CD4-positive, alpha-beta T cell (primary cell): ENCODE measurements around the gene SRR. TPM values are rescaled to one million over a fixed set of nuclear protein-coding genes. Genes with fewer than 3 reads are reported as not detected.

Experiments
- ATAC-seq: fragments of 200-7000 bp; cut with Tn5 transposase; one replicate; pipeline ENCODE4 v1.10.0; 2022; ENCODE audit warnings: mild to moderate bottlenecking; ENCODE audit not compliant: poor library complexity
- CTCF ChIA-PET: fragments of 350-600 bp; sonication (Branson Sonifier 250); formaldehyde crosslinking; loops from one replicate; lab custom pipeline; 2021; ENCODE audit warnings: antibody characterized with exemption, inconsistent platforms; lab: Charles Lee
- POLR2A ChIA-PET: fragments of 350-600 bp; sonication (Branson Sonifier 250); formaldehyde crosslinking; loops from one replicate; lab custom pipeline; 2021; ENCODE audit warnings: antibody characterized with exemption, inconsistent platforms; lab: Charles Lee
- DNase-seq, 14 experiments: peaks; one replicate each; pipeline ENCODE4 v3.0.0-alpha.2; 2013 to 2020; ENCODE audit warnings: mixed read lengths in 2 of 14
- H3K27ac ChIP-seq, 2 donors: one replicate each; pipeline versions ENCODE4 v1.5.1 to v1.7.0; 2013; ENCODE audit warnings: low read length in 2 of 2, low read depth in 1 of 2, mild to moderate bottlenecking in 1 of 2
- H3K27me3 ChIP-seq, 2 experiments: 1 replicate in 1 of 2; 2 replicates in 1 of 2; pipeline versions ENCODE4 v1.6.1 to v1.7.0; 2013; ENCODE audit warnings: low read length in 2 of 2, control low read depth in 1 of 2, mild to moderate bottlenecking in 1 of 2, moderate library complexity in 1 of 2; ENCODE audit not compliant: insufficient read depth in 2 of 2, control insufficient read depth in 1 of 2
- H3K36me3 ChIP-seq: one replicate; pipeline ENCODE4 v1.6.1; 2013; ENCODE audit warnings: low read length, control low read depth; ENCODE audit not compliant: insufficient read depth
- H3K4me1 ChIP-seq: one replicate; pipeline ENCODE4 v1.6.1; 2013; ENCODE audit warnings: low read length, control low read depth; ENCODE audit not compliant: insufficient read depth
- H3K4me3 ChIP-seq: one replicate; pipeline ENCODE4 v1.5.1; 2013; ENCODE audit warnings: mild to moderate bottlenecking, low read length, moderate library complexity
- H3K9me3 ChIP-seq, 2 experiments: 1 replicate in 1 of 2; 2 replicates in 1 of 2; pipeline versions ENCODE4 v1.6.1 to v1.7.0; 2013; ENCODE audit warnings: low read length in 2 of 2, mild to moderate bottlenecking in 2 of 2, control low read depth in 1 of 2, moderate library complexity in 1 of 2; ENCODE audit not compliant: control insufficient read depth in 1 of 2, insufficient read depth in 1 of 2
- H3K27ac Mint-ChIP-seq: one replicate; pipeline ENCODE4 v1.8.0; 2020; ENCODE audit warnings: mixed read lengths
- H3K27me3 Mint-ChIP-seq: one replicate; pipeline ENCODE4 v1.8.0; 2021; ENCODE audit warnings: mixed read lengths
- H3K36me3 Mint-ChIP-seq: one replicate; pipeline ENCODE4 v1.8.0; 2021; ENCODE audit warnings: low read depth, mixed read lengths
- H3K4me1 Mint-ChIP-seq: one replicate; pipeline ENCODE4 v1.8.0; 2021; ENCODE audit warnings: low read depth, mixed read lengths
- H3K4me3 Mint-ChIP-seq: one replicate; pipeline ENCODE4 v1.8.0; 2020; ENCODE audit warnings: mild to moderate bottlenecking, mixed read lengths
- H3K9me3 Mint-ChIP-seq: one replicate; pipeline ENCODE4 v1.8.0; 2020; ENCODE audit warnings: mixed read lengths
- CTCF ChIP-seq: fragments of 200-600 bp; IDR thresholded peaks from one replicate; pipeline ENCODE4 v1.8.0; 2022; ENCODE audit warnings: antibody characterized with exemption, mild to moderate bottlenecking
- intact Hi-C, 2 experiments: fragments of 100-400 bp; cut with DNase I in 1 of 2; cut with micrococcal nuclease in 1 of 2; formaldehyde crosslinking; loops; one replicate each; pipeline versions ENCODE4 v1.15.1 to v1.9.0; 2023 to 2025; cut with DNase I, micrococcal nuclease
- total RNA-seq, 174 experiments: library from RNA in 2 of 174; stranded (reverse) in 2 of 174; gene quantifications; one replicate each; pipeline ENCODE4 v1.2.3 and lab custom pipeline; 2021 to 2026

Gene SRR
- total RNA-seq, 2 experiments from 2014 or later, result 2.5 to 2.8 TPM

DNA sequence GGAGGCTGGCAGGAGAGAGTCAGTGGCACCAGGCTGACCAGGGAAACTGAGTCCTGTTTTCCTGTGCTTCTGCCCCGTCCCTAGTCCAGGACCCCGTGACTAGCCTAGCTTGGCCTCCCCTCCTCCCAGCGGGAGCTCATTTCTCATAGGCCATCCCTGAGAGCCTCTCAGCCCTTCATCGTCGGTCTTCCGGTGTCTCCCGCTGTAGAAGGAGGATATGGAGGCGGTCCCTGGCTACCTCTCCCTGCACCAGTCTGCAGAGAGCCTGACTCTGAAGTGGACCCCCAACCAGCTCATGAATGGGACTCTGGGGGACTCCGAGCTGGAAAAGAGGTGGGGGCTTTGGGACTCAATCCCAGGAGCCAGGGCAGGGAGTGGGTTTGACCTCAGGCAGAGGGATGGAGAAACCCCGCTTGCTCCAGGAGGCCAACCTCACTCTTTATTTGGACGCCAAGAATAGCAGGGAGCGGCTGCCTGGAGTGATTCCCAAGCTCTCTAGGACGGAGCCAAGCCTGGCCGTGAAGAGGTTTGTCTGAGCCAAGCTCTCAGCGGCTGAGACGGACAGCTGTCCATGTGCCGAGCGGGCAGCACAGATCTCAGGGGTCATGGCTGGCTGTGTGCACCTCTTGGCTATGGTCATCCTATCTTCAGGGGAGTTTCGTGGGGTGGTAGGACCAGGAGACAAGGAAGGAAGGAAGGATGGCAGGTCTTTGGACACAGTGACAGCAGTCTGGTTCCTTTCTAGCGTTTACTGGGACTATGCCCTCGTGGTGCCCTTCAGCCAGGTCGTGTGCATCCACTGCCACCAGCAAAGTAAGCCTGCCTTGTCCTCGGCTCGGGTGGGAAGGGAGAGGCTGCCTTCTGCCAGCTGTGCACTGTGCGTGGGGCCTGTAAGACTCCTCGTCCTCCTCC lies 60.4 kb downstream of the SRR start:
- Mint-ChIP-seq H3K4me1 (no peaks in the 10 kb centered on the region), H3K9me3 (no peaks in the 10 kb centered on the region), H3K27me3 (no peaks in the 10 kb centered on the region), H3K4me3 (no peak overlapping the region), H3K27ac (no peak overlapping the region), H3K36me3 (peaks cover 64% of the 10 kb centered on the region)
- Histone ChIP-seq H3K4me3 (no peak overlapping the region), H3K27ac (no peak overlapping the region), H3K27me3 (no peaks in the 10 kb centered on the region), H3K36me3 (peaks cover 46% of the 10 kb centered on the region), H3K4me1 (no peaks in the 10 kb centered on the region), H3K9me3 (no peaks in the 10 kb centered on the region)
- ChIA-PET CTCF (no interaction called here), POLR2A (no interaction called here)
- no peak for TF ChIP-seq CTCF
- DNase-seq, result no peak
- no peak for ATAC-seq
- intact Hi-C loops, result no loop called here

DNA sequence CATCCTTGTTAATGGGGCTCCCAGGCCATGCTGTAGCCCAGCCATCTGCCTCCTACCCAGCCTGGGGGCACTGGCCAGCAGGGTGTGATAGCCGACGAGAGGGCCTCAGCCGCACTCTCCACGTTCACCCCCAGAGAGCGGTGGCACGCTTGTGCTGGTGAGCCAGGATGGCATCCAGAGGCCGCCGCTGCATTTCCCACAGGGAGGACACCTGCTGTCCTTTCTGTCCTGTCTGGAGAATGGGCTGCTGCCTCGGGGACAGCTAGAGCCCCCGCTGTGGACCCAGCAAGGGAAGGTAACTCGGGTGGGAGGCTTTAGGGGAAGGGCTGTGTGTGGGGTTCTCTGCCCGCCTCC lies 61.0 kb downstream of the SRR start:
- H3K4me3 Mint-ChIP-seq, result no peak overlapping the region
- no peaks in the 10 kb centered on the region for H3K9me3 Mint-ChIP-seq
- ATAC-seq (no peak), DNase-seq (no peak)
- Histone ChIP-seq H3K36me3 (peaks cover 42% of the 10 kb centered on the region), H3K27me3 (no peaks in the 10 kb centered on the region), H3K9me3 (no peaks in the 10 kb centered on the region), H3K4me3 (no peak overlapping the region), H3K4me1 (no peaks in the 10 kb centered on the region), H3K27ac (no peak overlapping the region)
- TF ChIP-seq CTCF, result no peak
- ChIA-PET CTCF (no interaction called here), POLR2A (no interaction called here)
- peaks cover 67% of the 10 kb centered on the region for H3K36me3 Mint-ChIP-seq
- no peaks in the 10 kb centered on the region for H3K4me1 Mint-ChIP-seq
- intact Hi-C loops, result no loop called here
- H3K27ac Mint-ChIP-seq, result no peak overlapping the region
- no peaks in the 10 kb centered on the region for H3K27me3 Mint-ChIP-seq

GRCh38 chr17:2365132-2365531 lies 61.4 kb downstream of the SRR start:
- no peak overlapping the region for H3K27ac ChIP-seq
- no peak for TF ChIP-seq CTCF
- no peaks in the 10 kb centered on the region for H3K9me3 Mint-ChIP-seq
- no peak overlapping the region for H3K4me3 ChIP-seq
- H3K4me3 Mint-ChIP-seq, result no peak overlapping the region
- ChIA-PET CTCF (no interaction called here), POLR2A (no interaction called here)
- peaks cover 67% of the 10 kb centered on the region for H3K36me3 Mint-ChIP-seq
- no peak overlapping the region for H3K27ac Mint-ChIP-seq
- no peaks in the 10 kb centered on the region for H3K4me1 Mint-ChIP-seq
- no peaks in the 10 kb centered on the region for H3K4me1 ChIP-seq
- H3K27me3 Mint-ChIP-seq, result no peaks in the 10 kb centered on the region
- peaks cover 42% of the 10 kb centered on the region for H3K36me3 ChIP-seq
- intact Hi-C loops, result no loop called here
- H3K9me3 ChIP-seq, result no peaks in the 10 kb centered on the region
- H3K27me3 ChIP-seq, result no peaks in the 10 kb centered on the region
- DNase-seq, result no peak
- ATAC-seq, result no peak
